Erythroblast (primary cell): ENCODE measurements around the gene KLF9.

Experiments used
- GATA1 ChIP-seq: IDR thresholded peaks from 2 replicates; pipeline ENCODE4 v1.6.1; 2011; ENCODE audit warnings: low read depth, mild to moderate bottlenecking, control low read depth, low read length, moderate library complexity
- POLR2A ChIP-seq: IDR thresholded peaks from 2 replicates; pipeline ENCODE4 v1.6.1; 2011; ENCODE audit warnings: mild to moderate bottlenecking, low read length

DNA sequence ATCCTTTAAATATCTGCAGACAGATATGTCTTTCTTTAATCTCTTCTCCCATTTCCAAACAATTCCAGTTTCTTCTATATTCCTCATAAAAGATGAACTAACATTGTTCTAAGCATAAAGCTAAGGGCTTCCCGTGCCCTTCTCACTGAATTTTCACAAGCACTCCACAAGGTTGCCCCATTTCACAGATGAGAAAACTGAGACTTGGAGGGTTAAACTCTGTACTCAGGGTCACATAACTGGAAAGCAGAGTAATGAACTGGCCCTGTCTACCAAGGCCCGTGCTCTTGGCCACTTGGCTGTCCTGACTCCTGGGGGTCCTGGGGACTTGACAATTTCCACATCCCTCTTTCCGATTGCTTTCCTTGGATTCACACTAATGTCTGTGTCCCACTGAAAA is 25.3 kb downstream of the KLF9 start:
- no peak for TF ChIP-seq POLR2A
- TF ChIP-seq GATA1, result no peak
